SK-N-SH (cell line): ENCODE data around the gene BMP2K. TPM values are rescaled to one million over a fixed set of nuclear protein-coding genes. Genes with fewer than 3 reads are reported as not detected.
A peak's percentile ranks its signal among the peaks of the same experiment; 100 is the strongest.

ENCODE experiments used
- CTCF ChIA-PET: fragments of 300-600, 350-600 bp; formaldehyde crosslinking; extraction: SDS; loops from one replicate; lab custom pipeline; 2021; lab: Yijun Ruan, JAX
- POLR2A ChIA-PET: fragments of 350-600 bp; sonication (Branson Sonifier 250); formaldehyde crosslinking; extraction: SDS; loops from one replicate; lab custom pipeline; 2020; ENCODE audit warnings: antibody characterized with exemption, inconsistent platforms; lab: Yijun Ruan, JAX
- DNase-seq: peaks from one replicate; pipeline ENCODE4 v3.0.0; 2012
- H2AFZ ChIP-seq: fragments of 200-600 bp; sonication (generic); 2 replicates; pipeline ENCODE4 v1.8.1; 2016; ENCODE audit warnings: antibody characterized with exemption, mild to moderate bottlenecking, low read depth
- H3F3A ChIP-seq: fragments of 200-600 bp; sonication (generic); replicated peaks from 2 replicates; pipeline ENCODE3; 2016; ENCODE audit warnings: antibody characterized with exemption, mild to moderate bottlenecking; ENCODE audit not compliant: insufficient read depth
- H3K27ac ChIP-seq, 2 experiments: fragments of 200-500 bp in 1 of 2; fragments of 200-600 bp in 1 of 2; sonication (Bioruptor generic) in 1 of 2; sonication (generic), shearing (Covaris generic) in 1 of 2; 2 replicates each; pipeline versions ENCODE4 v1.5.1 to v1.6.1; 2014 to 2016; ENCODE audit warnings: low read depth in 2 of 2, inconsistent platforms in 1 of 2, low read length in 1 of 2, mild to moderate bottlenecking in 1 of 2, mixed read lengths in 1 of 2
- H3K27me3 ChIP-seq: fragments of 200-600 bp; sonication (generic), shearing (Covaris generic); 2 replicates; pipeline ENCODE4 v1.6.1; 2016; ENCODE audit warnings: mixed run types; ENCODE audit not compliant: insufficient read depth
- H3K36me3 ChIP-seq, 2 experiments: fragments of 200-500 bp in 1 of 2; fragments of 200-600 bp in 1 of 2; sonication (Bioruptor generic) in 1 of 2; sonication (generic) in 1 of 2; replicated peaks in 1 of 2; 2 replicates each; pipeline versions ENCODE3 to v1.5.1; 2014 to 2016; ENCODE audit warnings: low read length in 1 of 2, mild to moderate bottlenecking in 1 of 2; ENCODE audit not compliant: insufficient read depth in 2 of 2, control insufficient read depth in 1 of 2
- H3K4me1 ChIP-seq, 2 experiments: fragments of 200-500 bp in 1 of 2; fragments of 200-600 bp in 1 of 2; sonication (Bioruptor generic) in 1 of 2; sonication (generic), shearing (Covaris generic) in 1 of 2; 2 replicates each; pipeline versions ENCODE4 v1.5.1 to v1.6.1; 2014 to 2016; ENCODE audit warnings: low read depth in 1 of 2, low read length in 1 of 2, mixed run types in 1 of 2; ENCODE audit not compliant: insufficient read depth in 2 of 2, control insufficient read depth in 1 of 2
- H3K4me2 ChIP-seq: fragments of 200-600 bp; sonication (generic), shearing (Covaris generic); 2 replicates; pipeline ENCODE4 v1.6.1; 2017; ENCODE audit warnings: mixed run types
- H3K4me3 ChIP-seq, 2 experiments: fragments of 200-500 bp in 1 of 2; fragments of 200-600 bp in 1 of 2; sonication (Bioruptor generic) in 1 of 2; sonication (generic), shearing (Covaris generic) in 1 of 2; 2 replicates each; pipeline versions ENCODE4 v1.5.1 to v1.8.1; 2014 to 2016; ENCODE audit warnings: low read depth in 2 of 2, inconsistent platforms in 1 of 2, low read length in 1 of 2, mild to moderate bottlenecking in 1 of 2, mixed read lengths in 1 of 2, moderate library complexity in 1 of 2
- H3K79me2 ChIP-seq: fragments of 200-600 bp; sonication (generic); 2 replicates; pipeline ENCODE4 v1.8.1; 2017; ENCODE audit warnings: mild to moderate bottlenecking; ENCODE audit not compliant: insufficient read depth
- H3K9ac ChIP-seq: fragments of 200-600 bp; sonication (generic); 2 replicates; pipeline ENCODE4 v1.6.1; 2017; ENCODE audit warnings: mixed run types
- H3K9me2 ChIP-seq: fragments of 200-600 bp; sonication (generic); 2 replicates; pipeline ENCODE4 v1.6.1; 2017; ENCODE audit warnings: mixed run types
- H3K9me3 ChIP-seq: fragments of 200-600 bp; sonication (generic); 2 replicates; pipeline ENCODE4 v1.6.1; 2017; ENCODE audit warnings: mixed run types, mild to moderate bottlenecking, moderate library complexity
- H4K20me1 ChIP-seq: fragments of 200-600 bp; sonication (generic); 2 replicates; pipeline ENCODE4 v1.6.1; 2017; ENCODE audit warnings: mild to moderate bottlenecking, mixed run types; ENCODE audit not compliant: insufficient read depth
- EP300 ChIP-seq, 2 experiments: IDR thresholded peaks; 2 replicates each; pipeline versions ENCODE4 v1.4.0 to v1.6.1; 2012; ENCODE audit warnings: borderline replicate concordance in 1 of 2, low read depth in 1 of 2, low read length in 1 of 2
- EZH2phosphoT487 ChIP-seq: fragments of 200-600 bp; sonication (generic); IDR thresholded peaks from 2 replicates; pipeline ENCODE4 v1.6.1; 2017; ENCODE audit warnings: low read depth, mixed run types, mild to moderate bottlenecking, antibody characterized with exemption, moderate library complexity, borderline replicate concordance
- FOSL2 ChIP-seq: IDR thresholded peaks from 2 replicates; pipeline ENCODE4 v1.4.0; 2012; ENCODE audit warnings: low read depth, mild to moderate bottlenecking, moderate library complexity, borderline replicate concordance
- GATA2 ChIP-seq: sonication (generic); formaldehyde crosslinking; IDR thresholded peaks from 2 replicates; pipeline ENCODE4 v1.5.0; 2020; ENCODE audit warnings: mild to moderate bottlenecking, missing genetic modification reagents
- JUND ChIP-seq: IDR thresholded peaks from 2 replicates; pipeline ENCODE4 v1.4.0; 2012
- MAX ChIP-seq: IDR thresholded peaks from 2 replicates; pipeline ENCODE4 v1.4.0; 2012; ENCODE audit warnings: low read depth
- MEF2A ChIP-seq: IDR thresholded peaks from 2 replicates; pipeline ENCODE4 v1.4.0; 2012; ENCODE audit warnings: low read depth, borderline replicate concordance
- NFIC ChIP-seq: IDR thresholded peaks from 2 replicates; pipeline ENCODE4 v1.4.0; 2012; ENCODE audit warnings: borderline replicate concordance
- PBX3 ChIP-seq: IDR thresholded peaks from 2 replicates; pipeline ENCODE4; 2012
- POLR2AphosphoS5 ChIP-seq: IDR thresholded peaks from 2 replicates; pipeline ENCODE4 v1.6.1; 2012; ENCODE audit warnings: low read depth, low read length
- RCOR1 ChIP-seq: fragments of 150-350 bp; IDR thresholded peaks from 2 replicates; pipeline ENCODE4 v1.6.1; 2017; ENCODE audit warnings: antibody characterized with exemption, low read length
- REST ChIP-seq: IDR thresholded peaks from 2 replicates; pipeline ENCODE4 v1.6.1; 2012; ENCODE audit warnings: mild to moderate bottlenecking, low read depth, low read length, moderate library complexity
- RFX5 ChIP-seq: IDR thresholded peaks from 2 replicates; pipeline ENCODE4 v1.6.1; 2012; ENCODE audit warnings: mild to moderate bottlenecking, improper control_type of control experiment, low read length
- RXRA ChIP-seq: IDR thresholded peaks from 2 replicates; pipeline ENCODE4 v1.4.0; 2012; ENCODE audit warnings: low read depth, mild to moderate bottlenecking, borderline replicate concordance
- TCF12 ChIP-seq: IDR thresholded peaks from 2 replicates; pipeline ENCODE4 v1.4.0; 2012
- TEAD4 ChIP-seq: IDR thresholded peaks from 2 replicates; pipeline ENCODE4 v1.4.0; 2012; ENCODE audit warnings: mild to moderate bottlenecking, borderline replicate concordance; ENCODE audit not compliant: insufficient read depth
- WGBS: methylation state at CpG from one replicate; pipeline ENCODE4 v1.1.6; 2017; ENCODE audit warnings: low lambda C conversion rate; 5-methylcytosine and 5-hydroxymethylcytosine counted together
- polyA plus RNA-seq, 3 experiments: library from polyadenylated mRNA; depleted of rRNA; stranded (reverse); fragments of >200 nt; gene quantifications; 2 replicates each; pipeline ENCODE4 v1.2.3, GENCODE V29; 2012

BMP2K gene
- polyA plus RNA-seq, 1 of the 3 experiments (the other 2 are of a cell fraction): 7.2 TPM

DNA sequence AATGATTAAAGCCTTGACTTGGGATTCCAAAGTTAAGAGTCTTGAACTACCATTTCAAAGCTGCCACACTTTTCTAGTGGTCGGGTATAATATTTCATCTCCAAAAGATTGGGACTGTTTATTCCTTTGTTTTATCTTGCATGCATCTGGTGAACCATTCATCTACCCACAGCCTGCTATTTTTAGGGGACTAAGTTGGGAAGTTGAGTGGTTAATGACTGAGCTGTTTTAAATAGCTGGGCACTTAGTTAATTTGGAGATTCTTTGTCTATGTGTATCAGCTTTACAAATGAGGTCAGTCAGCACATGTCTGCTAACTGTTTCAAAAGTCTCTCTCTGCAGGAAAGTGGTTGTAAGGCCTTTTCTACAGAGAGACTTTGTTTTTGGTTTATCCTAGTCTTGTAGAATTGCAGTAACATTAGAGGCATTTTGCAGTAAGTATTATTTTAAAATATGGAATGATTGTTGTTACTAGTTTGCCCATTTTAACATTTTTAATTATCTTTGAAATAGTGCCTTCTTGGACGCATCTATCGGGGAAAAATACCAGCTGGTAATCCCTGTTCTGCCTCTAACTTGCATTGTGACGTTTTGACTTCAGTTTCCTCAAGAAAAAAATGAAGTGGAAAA, 8.2 kb downstream of the BMP2K start:
- TF ChIP-seq MEF2A: peak; percentile 91
- peak; percentile 49 for TF ChIP-seq PBX3
- TF ChIP-seq JUND: peak; percentile 56
- TF ChIP-seq REST: no peak
- TF ChIP-seq RCOR1: no peak
- peak; percentile 66; the same call in 1 of the 2 replicates for TF ChIP-seq MAX
- TF ChIP-seq POLR2AphosphoS5: no peak
- TF ChIP-seq RFX5: no peak
- TF ChIP-seq RXRA: peak; percentile 60; the same call in 1 of the 2 replicates
- no peak for TF ChIP-seq EZH2phosphoT487
- TF ChIP-seq TCF12: peak; percentile 73; the same call in 1 of the 2 replicates
- peak in 1 of 2 experiments; percentile 55; a peak in 1 of 4 replicates for TF ChIP-seq EP300 (IDR thresholded peaks at IDR 0.05; ENCODE audit: borderline replicate concordance in 1 of 2, low read depth in 1 of 2, low read length in 1 of 2)
- peak; percentile 39; the same call in 1 of the 2 replicates for TF ChIP-seq TEAD4
- TF ChIP-seq FOSL2: peak; percentile 50; the same call in 1 of the 2 replicates
- TF ChIP-seq NFIC: 0 out of 2 replicates have a peak, but pooled peaks have one; percentile 10
- TF ChIP-seq GATA2 (CRISPR knock-in tag): no peak
- WGBS: 81% methylated on average over 4 of the region's 4 CpGs
- ChIA-PET POLR2A (no interaction called here), CTCF (interaction anchor here (0.7 kb wide), 2 partner anchors 15 to 169 kb away, joined by 3 read pairs; no protein-coding TSS in a partner anchor)
- Histone ChIP-seq H3K4me1 (peaks cover 0 to under 1% of the 10 kb centered on the region in 2 experiments; a peak in 2 of 4 replicates), H4K20me1 (peaks cover 8% of the 10 kb centered on the region; the same call in 1 of the 2 replicates), H3K4me3 (no peak overlapping the region), H3K4me2 (no peak overlapping the region; the same call in 1 of the 2 replicates), H3K79me2 (peaks cover 98% of the 10 kb centered on the region), H3K27ac (peak overlapping the region; percentile 24 to 37; a peak in 3 of 4 replicates), H3K9me2 (no peaks in the 10 kb centered on the region), H2AFZ (no peak overlapping the region), H3K9me3 (no peaks in the 10 kb centered on the region), H3K27me3 (no peaks in the 10 kb centered on the region), H3K9ac (no peak overlapping the region), H3F3A (peaks cover 13% of the 10 kb centered on the region), H3K36me3 (no peaks in the 10 kb centered on the region)
- DNase-seq: no peak
